CMK (cell line): ENCODE results near the gene COPZ2.
"Not testable (repeated sequence)": the region's sequence is repeated elsewhere in the genome, so short reads cannot be mapped to it uniquely, and the experiment has no call there.

Experiments
- DNase-seq: peaks from one replicate; pipeline ENCODE4 v3.0.0-alpha.2; 2010; ENCODE audit warnings: low read depth

Gene COPZ2, protein sequence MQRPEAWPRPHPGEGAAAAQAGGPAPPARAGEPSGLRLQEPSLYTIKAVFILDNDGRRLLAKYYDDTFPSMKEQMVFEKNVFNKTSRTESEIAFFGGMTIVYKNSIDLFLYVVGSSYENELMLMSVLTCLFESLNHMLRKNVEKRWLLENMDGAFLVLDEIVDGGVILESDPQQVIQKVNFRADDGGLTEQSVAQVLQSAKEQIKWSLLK

DNA sequence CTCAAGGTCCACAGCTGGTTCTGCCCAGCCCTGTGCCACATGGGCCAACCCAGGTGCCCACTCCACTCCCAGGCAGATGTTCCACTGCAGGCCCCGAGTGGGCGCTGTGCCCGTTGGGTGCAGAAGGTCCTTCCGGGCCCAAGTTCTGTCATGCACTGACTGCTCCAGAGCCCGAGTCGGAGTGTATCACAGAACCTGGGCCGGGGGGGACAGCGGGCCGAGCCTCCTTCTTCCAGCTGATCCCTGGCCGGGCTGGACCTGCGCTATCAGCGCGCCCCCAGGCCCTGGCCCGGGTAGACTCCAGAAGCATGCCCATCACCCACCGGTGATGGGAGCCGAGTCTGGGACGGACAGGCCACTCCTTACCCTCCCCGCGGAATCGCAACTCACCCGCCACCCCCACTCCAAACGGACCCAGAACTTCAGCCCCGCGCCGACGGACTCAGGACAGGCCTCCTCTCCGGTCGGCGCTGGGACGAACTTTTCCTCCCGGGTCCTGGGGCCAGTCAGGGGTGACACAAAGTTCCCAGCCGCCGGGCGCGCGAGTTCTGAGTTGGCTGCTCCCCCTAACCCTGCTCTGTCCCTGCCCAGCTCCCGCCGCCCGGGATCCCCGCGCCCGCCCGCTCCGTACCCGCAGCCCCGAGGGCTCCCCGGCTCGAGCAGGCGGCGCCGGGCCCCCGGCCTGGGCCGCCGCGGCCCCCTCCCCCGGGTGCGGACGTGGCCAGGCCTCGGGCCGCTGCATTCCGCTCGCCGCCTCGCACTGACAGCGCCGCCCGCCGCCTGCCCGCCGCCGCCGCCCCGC, at the start of gene COPZ2:
TSS of gene COPZ2 (minus strand) at position 762 of the 802 bp plus-strand sequence. CDS start at position 742, 20 bp downstream.
- DNase-seq = no peak

DNA sequence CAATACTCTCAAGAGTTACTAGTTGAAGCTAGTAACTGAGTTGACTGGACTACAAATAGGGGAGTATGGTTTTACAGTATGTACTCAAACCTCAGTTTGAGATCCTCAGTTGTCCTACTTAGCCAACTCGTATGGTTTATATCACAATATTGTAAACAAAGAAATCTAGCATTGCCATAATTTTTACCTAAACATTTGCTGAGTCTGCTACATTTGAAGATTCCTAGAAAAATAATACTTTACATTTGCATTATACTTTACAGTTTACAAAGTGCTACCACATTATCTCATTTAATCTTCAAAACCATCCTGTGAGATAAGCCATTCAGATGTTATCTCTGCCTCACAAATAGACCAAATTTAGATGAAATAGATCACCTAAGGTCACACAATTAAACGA, 47.3 kb upstream of the COPZ2 start:
- DNase-seq = no peak

GRCh38 chr17:48081858-48082257, 44.3 kb upstream of the COPZ2 start:
- DNase-seq = no peak

GRCh38 chr17:48077152-48077551, 39.6 kb upstream of the COPZ2 start:
- DNase-seq = not testable (repeated sequence)

DNA sequence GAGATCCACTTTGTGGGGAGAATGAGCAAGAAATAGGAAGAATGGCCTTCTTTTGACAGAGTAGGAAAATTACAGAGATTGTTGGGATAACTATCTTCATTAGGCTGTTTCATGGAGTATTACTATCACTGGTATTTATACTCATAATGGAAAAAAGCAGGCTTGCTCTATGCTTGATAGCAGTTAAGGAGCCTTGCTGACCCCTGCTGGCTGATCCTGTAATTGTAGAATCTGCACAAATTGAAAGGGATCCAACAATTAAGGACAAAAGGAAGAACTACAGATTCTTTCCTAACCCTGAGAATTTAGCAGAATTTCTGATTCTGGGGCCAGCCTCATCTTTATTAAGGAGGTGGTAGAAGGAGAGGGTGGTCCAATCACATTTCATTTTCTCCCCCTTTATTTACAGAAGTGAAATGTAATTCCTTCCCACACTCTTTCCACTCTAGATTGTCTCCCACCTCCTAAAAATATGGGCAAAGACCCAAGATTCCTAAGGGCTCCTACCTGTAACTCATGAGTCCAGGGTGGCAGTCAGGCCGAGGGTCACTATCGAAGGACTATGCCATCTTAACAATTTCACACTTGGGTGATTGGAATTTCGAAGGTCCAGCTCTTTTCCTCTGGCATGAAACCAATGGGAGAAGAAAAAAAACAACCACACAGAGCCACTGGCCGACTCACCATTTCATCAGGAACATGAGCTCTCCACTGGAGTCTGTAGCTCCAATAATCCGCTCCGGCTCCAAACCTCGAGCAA, 36.9 kb upstream of the COPZ2 start:
- no peak for DNase-seq

GRCh38 chr17:48073566-48074094, 36.0 kb upstream of the COPZ2 start:
- DNase-seq = not testable (repeated sequence)

GRCh38 chr17:48072811-48073210, 35.2 kb upstream of the COPZ2 start:
- not testable (repeated sequence) for DNase-seq

- no peak for DNase-seq
Measured at GRCh38 chr17:48071654-48072053, 34.1 kb upstream of the COPZ2 start.

- DNase-seq = no peak
Measured at GRCh38 chr17:48070195-48070594, 32.6 kb upstream of the COPZ2 start.

DNA sequence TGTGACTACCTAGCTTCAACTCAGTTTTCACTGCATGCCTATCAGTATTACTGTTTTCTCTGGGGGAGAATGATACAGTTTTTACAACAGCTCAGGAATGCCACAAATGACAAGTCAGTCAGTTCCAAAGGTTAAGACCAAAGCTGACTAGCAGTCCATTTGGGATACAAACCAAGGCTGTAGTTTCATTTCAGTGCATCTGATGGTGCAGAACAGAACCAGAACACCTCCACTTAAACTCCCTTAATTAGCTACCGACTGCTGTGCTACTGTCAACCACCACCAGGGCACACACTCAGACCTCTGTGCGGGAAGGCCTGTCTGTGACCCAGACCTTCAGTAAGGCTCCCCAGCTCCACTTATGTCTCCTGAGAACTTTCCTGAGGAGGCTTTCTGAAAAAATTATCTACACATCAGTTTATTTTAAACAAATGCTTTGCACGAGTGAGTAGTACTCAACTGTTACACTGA, 30.9 kb upstream of the COPZ2 start:
- DNase-seq = no peak

DNA sequence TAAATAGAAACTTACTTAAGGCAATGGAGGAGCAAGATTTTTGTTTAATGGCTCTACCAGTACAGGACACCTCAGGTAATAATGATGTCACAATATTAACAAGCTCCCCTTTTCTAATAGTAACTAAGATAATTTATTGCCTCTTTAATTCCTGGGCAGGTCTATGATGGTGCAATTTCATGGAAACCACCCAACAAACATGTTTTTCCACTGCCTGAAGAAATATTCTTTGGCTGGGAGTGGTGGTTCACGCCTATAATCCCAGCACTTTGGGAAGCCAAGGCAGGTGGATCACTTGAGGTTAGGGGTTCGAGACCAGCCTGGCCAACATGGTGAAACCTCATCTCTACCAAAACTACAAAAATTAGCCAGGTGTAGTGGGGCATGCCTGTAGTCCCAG, 30.2 kb upstream of the COPZ2 start:
- not testable (repeated sequence) for DNase-seq

DNA sequence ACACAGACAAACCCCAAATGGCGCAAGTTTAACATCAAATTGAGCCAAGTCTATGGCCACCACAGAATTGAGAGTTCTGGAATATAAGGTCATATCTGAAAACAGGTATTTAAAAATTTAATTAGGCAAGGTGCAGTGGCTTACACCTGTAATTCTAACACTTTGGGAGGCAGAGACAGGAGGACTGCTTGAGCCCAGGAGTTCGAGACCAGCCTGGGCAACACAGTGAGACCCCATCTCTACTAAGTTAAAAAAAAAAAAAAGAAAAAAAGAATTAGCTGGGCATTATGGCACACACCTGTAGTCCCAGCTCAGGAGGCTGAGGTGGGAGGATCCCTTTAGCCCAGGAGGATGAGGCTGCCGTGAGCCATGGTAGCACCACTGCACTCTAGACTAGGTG, 29.6 kb upstream of the COPZ2 start:
- no peak for DNase-seq

- no peak for DNase-seq
Measured at GRCh38 chr17:48066656-48067055, 29.1 kb upstream of the COPZ2 start.

DNA sequence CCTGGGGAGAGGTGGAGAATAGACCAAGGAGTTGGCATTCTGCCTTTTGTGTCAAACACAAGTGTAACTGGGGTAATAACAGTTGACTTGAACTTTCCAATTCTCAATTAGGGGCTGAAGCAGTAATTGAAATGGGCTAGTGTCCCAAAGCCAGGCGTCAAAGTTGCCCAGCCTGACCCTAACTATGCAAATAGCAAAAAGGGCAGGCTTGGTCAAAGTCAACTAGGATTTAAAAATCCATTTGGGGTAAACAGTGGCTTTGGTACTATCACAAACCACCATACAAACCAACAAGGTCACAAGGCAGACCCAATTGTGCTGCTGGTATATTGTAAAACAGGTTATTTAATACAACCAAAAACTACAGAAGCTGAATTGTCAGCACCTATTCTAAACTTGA, 28.6 kb upstream of the COPZ2 start:
- DNase-seq = no peak

- no peak for DNase-seq
Measured at GRCh38 chr17:48064638-48065037, 27.0 kb upstream of the COPZ2 start.

GRCh38 chr17:48062273-48062672, 24.7 kb upstream of the COPZ2 start:
- DNase-seq = no peak

DNA sequence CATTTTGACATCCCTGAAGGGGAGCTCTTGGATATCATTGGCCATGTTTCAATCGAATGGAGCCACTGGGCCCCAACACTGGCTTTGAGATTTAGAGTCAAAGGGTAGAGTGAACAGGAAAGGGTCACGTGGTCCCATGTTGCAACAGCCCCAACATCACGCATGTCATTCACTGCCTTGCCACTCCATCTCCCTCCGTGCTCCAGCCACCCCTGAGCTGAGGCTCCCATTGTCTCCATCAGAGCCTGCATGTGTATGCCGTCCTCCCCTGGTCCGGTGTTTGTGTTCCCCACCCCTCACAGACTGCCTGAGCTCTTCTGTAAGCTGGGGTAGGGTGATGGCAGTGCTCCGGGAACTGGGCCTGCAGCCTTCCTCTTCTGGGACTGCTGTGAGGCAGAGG, 22.7 kb upstream of the COPZ2 start:
- DNase-seq = no peak

- DNase-seq = no peak
Measured at GRCh38 chr17:48059125-48059668, 21.6 kb upstream of the COPZ2 start.

GRCh38 chr17:48058393-48059124, 21.0 kb upstream of the COPZ2 start:
- DNase-seq = no peak

DNA sequence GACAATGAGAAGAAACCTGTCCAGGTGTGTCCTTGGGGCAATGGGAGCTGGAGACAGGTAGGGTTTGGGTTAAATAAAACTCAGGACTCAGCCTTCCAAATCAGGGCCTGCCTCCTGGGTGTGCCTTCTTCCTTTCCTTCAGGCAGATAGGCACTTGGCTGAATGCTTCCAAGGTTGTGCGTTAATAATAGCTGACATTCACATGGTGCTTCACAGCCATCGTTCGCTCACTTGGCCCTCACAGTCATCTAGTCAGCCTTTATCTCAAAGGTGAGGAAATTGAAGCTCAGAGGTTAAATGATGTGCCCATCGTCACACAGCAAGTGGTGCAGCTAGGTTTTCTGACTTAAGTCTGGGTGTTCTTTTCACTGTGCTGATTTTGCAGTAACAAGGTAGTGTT, 20.0 kb upstream of the COPZ2 start:
- DNase-seq = no peak

GRCh38 chr17:48056879-48057278, 19.3 kb upstream of the COPZ2 start:
- DNase-seq = no peak
